ENCODE measurements around the gene CLIP3.

DNA sequence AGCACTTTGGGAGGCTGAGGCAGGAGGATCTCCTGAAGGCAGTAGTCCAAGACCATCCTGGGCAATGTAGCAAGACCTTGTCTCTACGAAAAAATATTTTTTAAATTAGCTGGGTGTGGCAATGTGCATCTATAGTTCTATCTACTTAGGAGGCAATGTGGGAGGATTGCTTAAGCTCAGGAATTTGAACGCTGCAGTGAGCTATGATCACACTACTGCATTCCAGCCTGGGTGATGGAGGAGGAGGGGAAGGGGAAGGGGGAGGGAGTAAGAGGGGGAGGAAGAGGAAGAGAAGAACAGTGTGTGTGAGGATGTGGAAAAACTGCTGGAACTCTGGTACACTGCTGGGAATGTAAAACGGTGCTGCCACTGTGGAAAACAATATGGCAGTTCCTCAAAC lies 9.2 kb upstream of the CLIP3 start:
- TF ChIP-seq EZH2 (IDR thresholded peaks at IDR 0.05; ENCODE audit: insufficient read depth, poor library complexity, severe bottlenecking) (no peak), EZH2phosphoT487 (IDR thresholded peaks at IDR 0.05; ENCODE audit: insufficient read depth, low read depth) (no peak)
